Measurements from ENCODE around the gene CSGALNACT2. TPM values are rescaled to one million over a fixed set of nuclear protein-coding genes. Genes with fewer than 3 reads are reported as not detected.
A peak's percentile ranks its signal among the peaks of the same experiment; 100 is the strongest.

CSGALNACT2 gene
- total RNA-seq, 1 experiment from 2014 or later, result 3.6 TPM

GRCh38 chr10:43212043-43212721, 73.9 kb downstream of the CSGALNACT2 start:
- Histone ChIP-seq H4K20me1 (ENCODE audit: low read length) (no peaks in the 10 kb centered on the region), H3K9ac (ENCODE audit: low read length) (no peak overlapping the region), H3K9me2 (replicated peaks; ENCODE audit: low read length) (no peaks in the 10 kb centered on the region), H3K79me2 (ENCODE audit: low read length) (no peaks in the 10 kb centered on the region), H3K36me3 (ENCODE audit: low read depth, low read length) (no peaks in the 10 kb centered on the region), H3K4me1 (ENCODE audit: insufficient read depth, low read length) (no peaks in the 10 kb centered on the region), H3K27ac (ENCODE audit: low read length) (no peak overlapping the region), H3K4me3 (ENCODE audit: low read length) (no peak overlapping the region), H3K4me2 (ENCODE audit: low read length) (no peak overlapping the region), H3K9me3 (ENCODE audit: low read length) (no peaks in the 10 kb centered on the region), H2AFZ (ENCODE audit: low read length) (no peak overlapping the region), H3K27me3 (ENCODE audit: low read length) (0 out of 2 replicates have a peak, but pooled peaks cover 5% of the 10 kb centered on the region), H3F3A (ENCODE audit: low read length, unreplicated experiment) (no peaks in the 10 kb centered on the region)
- ChIA-PET CTCF (no interaction called here), POLR2A (ENCODE audit: unreplicated experiment) (no interaction called here)
- TF ChIP-seq EZH2 (IDR thresholded peaks at IDR 0.05; ENCODE audit: low read length, unreplicated experiment), result no peak
- TF ChIP-seq EZH2phosphoT487 (IDR thresholded peaks at IDR 0.05; ENCODE audit: borderline replicate concordance, low read length), result no peak
- no peak for TF ChIP-seq CTCF (conservative IDR thresholded peaks at IDR 0.05; ENCODE audit: low read depth, low read length)
- ATAC-seq, result no peak
- intact Hi-C loops (cut with micrococcal nuclease), result no loop called here
- no peak for DNase-seq
- BruUV-seq (replicated peaks), result no TSS peak

- Histone ChIP-seq H3K27me3 (ENCODE audit: low read length) (peaks cover 14% of the 10 kb centered on the region; the same call in 1 of the 2 replicates), H3K4me2 (ENCODE audit: low read length) (no peak overlapping the region), H3F3A (ENCODE audit: low read length, unreplicated experiment) (no peaks in the 10 kb centered on the region), H3K79me2 (ENCODE audit: low read length) (no peaks in the 10 kb centered on the region), H3K9me3 (ENCODE audit: low read length) (no peaks in the 10 kb centered on the region), H3K27ac (ENCODE audit: low read length) (no peak overlapping the region), H3K9ac (ENCODE audit: low read length) (no peak overlapping the region), H3K4me3 (ENCODE audit: low read length) (no peak overlapping the region), H2AFZ (ENCODE audit: low read length) (no peak overlapping the region), H3K4me1 (ENCODE audit: insufficient read depth, low read length) (no peaks in the 10 kb centered on the region), H4K20me1 (ENCODE audit: low read length) (no peaks in the 10 kb centered on the region), H3K9me2 (replicated peaks; ENCODE audit: low read length) (no peaks in the 10 kb centered on the region), H3K36me3 (ENCODE audit: low read depth, low read length) (no peaks in the 10 kb centered on the region)
- ChIA-PET POLR2A (ENCODE audit: unreplicated experiment) (no interaction called here), CTCF (no interaction called here)
- peak; percentile 55 for ATAC-seq
- peak; percentile 45 for DNase-seq
- TF ChIP-seq EZH2phosphoT487 (IDR thresholded peaks at IDR 0.05; ENCODE audit: borderline replicate concordance, low read length), result no peak
- TF ChIP-seq EZH2 (IDR thresholded peaks at IDR 0.05; ENCODE audit: low read length, unreplicated experiment), result no peak
- no peak for TF ChIP-seq CTCF (conservative IDR thresholded peaks at IDR 0.05; ENCODE audit: low read depth, low read length)
- BruUV-seq (replicated peaks), result no TSS peak
- intact Hi-C loops (cut with micrococcal nuclease), result no loop called here
These were observed 76.1 kb downstream of the CSGALNACT2 start for GRCh38 chr10:43214071-43214955.
